Measurements from ENCODE around the gene NUTM1.

GRCh38 chr15:34365091-34365825 is 22.1 kb downstream of the NUTM1 start:
- TF ChIP-seq EZH2 (IDR thresholded peaks at IDR 0.05; ENCODE audit: insufficient read depth, poor library complexity, severe bottlenecking) = no peak
- no peak for TF ChIP-seq EZH2phosphoT487 (IDR thresholded peaks at IDR 0.05; ENCODE audit: insufficient read depth, low read depth)

All from GM23248 (cell line).